ENCODE measurements around the gene ACACA.

Gene ACACA

DNA sequence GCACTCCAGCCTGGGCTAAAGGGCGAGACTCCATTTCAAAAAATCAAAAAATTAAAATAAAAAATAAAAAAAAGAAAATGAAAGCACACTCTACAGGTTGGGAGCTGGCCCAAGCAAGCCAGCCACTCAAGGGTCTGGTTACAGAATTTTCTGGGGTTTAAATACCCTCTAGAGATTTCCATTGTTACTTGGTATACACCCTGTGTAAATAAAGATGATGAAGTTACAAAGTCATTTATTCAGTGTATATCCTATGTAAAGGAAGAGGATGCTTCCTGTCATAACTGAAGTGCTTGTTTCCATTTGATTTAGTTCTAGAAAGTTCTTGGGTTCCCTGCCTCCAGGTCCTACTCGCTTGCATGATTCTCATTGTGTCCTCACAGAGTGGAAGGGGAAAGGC lies 110.7 kb downstream of the ACACA start:
- peaks cover 19% of the 10 kb centered on the region for H3K36me3 ChIP-seq (ENCODE audit: low read depth)
- TF ChIP-seq, protein P1, sequence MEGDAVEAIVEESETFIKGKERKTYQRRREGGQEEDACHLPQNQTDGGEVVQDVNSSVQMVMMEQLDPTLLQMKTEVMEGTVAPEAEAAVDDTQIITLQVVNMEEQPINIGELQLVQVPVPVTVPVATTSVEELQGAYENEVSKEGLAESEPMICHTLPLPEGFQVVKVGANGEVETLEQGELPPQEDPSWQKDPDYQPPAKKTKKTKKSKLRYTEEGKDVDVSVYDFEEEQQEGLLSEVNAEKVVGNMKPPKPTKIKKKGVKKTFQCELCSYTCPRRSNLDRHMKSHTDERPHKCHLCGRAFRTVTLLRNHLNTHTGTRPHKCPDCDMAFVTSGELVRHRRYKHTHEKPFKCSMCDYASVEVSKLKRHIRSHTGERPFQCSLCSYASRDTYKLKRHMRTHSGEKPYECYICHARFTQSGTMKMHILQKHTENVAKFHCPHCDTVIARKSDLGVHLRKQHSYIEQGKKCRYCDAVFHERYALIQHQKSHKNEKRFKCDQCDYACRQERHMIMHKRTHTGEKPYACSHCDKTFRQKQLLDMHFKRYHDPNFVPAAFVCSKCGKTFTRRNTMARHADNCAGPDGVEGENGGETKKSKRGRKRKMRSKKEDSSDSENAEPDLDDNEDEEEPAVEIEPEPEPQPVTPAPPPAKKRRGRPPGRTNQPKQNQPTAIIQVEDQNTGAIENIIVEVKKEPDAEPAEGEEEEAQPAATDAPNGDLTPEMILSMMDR (IDR thresholded peaks at IDR 0.05; ENCODE audit: poor library complexity, severe bottlenecking): no peak

GRCh38 chr17:37294888-37295287 lies 111.7 kb downstream of the ACACA start:
- ATAC-seq (ENCODE audit: low read depth) (no peak), DNase-seq (ENCODE audit: low spot score) (no peak)
- Histone ChIP-seq H3K27ac (ENCODE audit: poor library complexity, severe bottlenecking) (no peak overlapping the region), H3K9me3 (ENCODE audit: severe bottlenecking) (no peaks in the 10 kb centered on the region), H3K4me1 (ENCODE audit: insufficient read depth, poor library complexity, severe bottlenecking) (peaks cover 24% of the 10 kb centered on the region), H3K27me3 (ENCODE audit: insufficient read depth, poor library complexity, severe bottlenecking) (no peaks in the 10 kb centered on the region), H3K4me3 (ENCODE audit: severe bottlenecking) (no peak overlapping the region), H3K36me3 (ENCODE audit: low read depth) (peaks cover 19% of the 10 kb centered on the region)
- TF ChIP-seq, protein P1 (IDR thresholded peaks at IDR 0.05; ENCODE audit: poor library complexity, severe bottlenecking): no peak

More for the DNA sequence above, 110.7 kb downstream of the ACACA start:
- Histone ChIP-seq H3K4me1 (ENCODE audit: insufficient read depth, poor library complexity, severe bottlenecking) (peaks cover 32% of the 10 kb centered on the region), H3K4me3 (ENCODE audit: severe bottlenecking) (no peak overlapping the region), H3K27me3 (ENCODE audit: insufficient read depth, poor library complexity, severe bottlenecking) (no peaks in the 10 kb centered on the region), H3K27ac (ENCODE audit: poor library complexity, severe bottlenecking) (no peak overlapping the region), H3K9me3 (ENCODE audit: severe bottlenecking) (no peaks in the 10 kb centered on the region)
- ATAC-seq (ENCODE audit: low read depth): no peak
- DNase-seq (ENCODE audit: low spot score): no peak

DNA sequence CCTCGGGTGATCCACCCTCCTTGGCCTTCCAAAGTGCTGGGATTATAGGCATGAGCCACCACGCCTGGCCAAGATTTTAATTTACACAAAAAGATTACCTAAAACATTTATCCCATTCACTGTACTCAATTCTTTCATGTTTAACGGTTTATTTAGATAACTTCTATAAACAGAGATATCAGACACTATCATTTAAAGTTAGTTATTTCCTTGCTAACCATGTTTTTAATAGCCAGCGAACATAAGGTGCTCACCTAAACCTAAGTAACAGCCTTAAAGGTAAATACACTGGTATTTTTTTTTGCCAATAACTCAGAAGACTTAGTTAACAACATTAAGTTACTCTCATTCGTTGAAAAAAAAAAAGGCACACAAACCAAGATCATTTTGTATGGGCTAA lies 112.9 kb downstream of the ACACA start:
- peaks cover 13% of the 10 kb centered on the region for H3K4me1 ChIP-seq (ENCODE audit: insufficient read depth, poor library complexity, severe bottlenecking)
- no peaks in the 10 kb centered on the region for H3K9me3 ChIP-seq (ENCODE audit: severe bottlenecking)
- TF ChIP-seq, protein P1 (IDR thresholded peaks at IDR 0.05; ENCODE audit: poor library complexity, severe bottlenecking): no peak
- no peak overlapping the region for H3K27ac ChIP-seq (ENCODE audit: poor library complexity, severe bottlenecking)
- H3K4me3 ChIP-seq (ENCODE audit: severe bottlenecking): no peak overlapping the region
- ATAC-seq (ENCODE audit: low read depth): no peak
- no peaks in the 10 kb centered on the region for H3K27me3 ChIP-seq (ENCODE audit: insufficient read depth, poor library complexity, severe bottlenecking)
- H3K36me3 ChIP-seq (ENCODE audit: low read depth): peaks cover 12% of the 10 kb centered on the region
- no peak for DNase-seq (ENCODE audit: low spot score)

- ATAC-seq (ENCODE audit: low read depth) (no peak), DNase-seq (ENCODE audit: low spot score) (no peak)
- H3K4me3 ChIP-seq (ENCODE audit: severe bottlenecking): no peak overlapping the region
- no peaks in the 10 kb centered on the region for H3K27me3 ChIP-seq (ENCODE audit: insufficient read depth, poor library complexity, severe bottlenecking)
- H3K9me3 ChIP-seq (ENCODE audit: severe bottlenecking): no peaks in the 10 kb centered on the region
- H3K4me1 ChIP-seq (ENCODE audit: insufficient read depth, poor library complexity, severe bottlenecking): peaks cover 11% of the 10 kb centered on the region
- H3K36me3 ChIP-seq (ENCODE audit: low read depth): peaks cover 6% of the 10 kb centered on the region
- TF ChIP-seq, protein P1 (IDR thresholded peaks at IDR 0.05; ENCODE audit: poor library complexity, severe bottlenecking): no peak
- no peak overlapping the region for H3K27ac ChIP-seq (ENCODE audit: poor library complexity, severe bottlenecking)
Measured at GRCh38 chr17:37292429-37293139, 114.1 kb downstream of the ACACA start.

DNA sequence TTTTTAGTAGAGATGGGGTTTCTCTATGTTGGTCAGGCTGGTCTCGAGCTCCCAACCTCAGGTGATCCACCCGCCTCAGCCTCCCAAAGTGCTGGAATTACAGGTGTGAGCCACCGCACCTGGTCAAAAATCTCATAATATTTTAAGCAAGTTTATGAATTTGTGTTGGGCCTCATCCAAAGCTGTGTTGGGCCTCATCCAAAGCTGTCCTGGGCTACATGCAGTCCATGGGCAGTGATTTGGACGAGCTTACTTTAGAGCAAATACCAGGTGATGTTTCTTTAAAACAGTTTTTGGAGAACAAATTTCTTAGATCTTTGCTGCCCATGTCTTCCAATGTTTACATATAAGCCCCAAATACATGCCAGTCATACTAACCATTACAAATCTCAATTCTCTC lies 115.3 kb downstream of the ACACA start:
- Histone ChIP-seq H3K9me3 (ENCODE audit: severe bottlenecking) (no peaks in the 10 kb centered on the region), H3K36me3 (ENCODE audit: low read depth) (peaks cover 6% of the 10 kb centered on the region), H3K4me1 (ENCODE audit: insufficient read depth, poor library complexity, severe bottlenecking) (peaks cover 11% of the 10 kb centered on the region), H3K4me3 (ENCODE audit: severe bottlenecking) (no peak overlapping the region), H3K27me3 (ENCODE audit: insufficient read depth, poor library complexity, severe bottlenecking) (no peaks in the 10 kb centered on the region), H3K27ac (ENCODE audit: poor library complexity, severe bottlenecking) (no peak overlapping the region)
- TF ChIP-seq, protein P1 (IDR thresholded peaks at IDR 0.05; ENCODE audit: poor library complexity, severe bottlenecking): no peak
- DNase-seq (ENCODE audit: low spot score) (no peak), ATAC-seq (ENCODE audit: low read depth) (no peak)
